ENCODE data around the gene NEB. TPM values are rescaled to one million over a fixed set of nuclear protein-coding genes. Genes with fewer than 3 reads are reported as not detected.

Gene NEB
- polyA plus RNA-seq, 1 donor from 2014 or later: 0.38 TPM

GRCh38 chr2:151569167-151569566 lies 165.1 kb downstream of the NEB start:
- Histone ChIP-seq H3K4me3 (ENCODE audit: low read length) (no peak overlapping the region), H3K9me3 (ENCODE audit: low read length) (no peaks in the 10 kb centered on the region), H3K79me2 (replicated peaks; ENCODE audit: insufficient read depth, low read length) (no peaks in the 10 kb centered on the region)

GRCh38 chr2:151568501-151568900 lies 165.8 kb downstream of the NEB start:
- Histone ChIP-seq H2AFZ (ENCODE audit: low read depth, low read length) (no peak overlapping the region), H3K9me3 (ENCODE audit: low read length) (no peaks in the 10 kb centered on the region), H3K79me2 (replicated peaks; ENCODE audit: insufficient read depth, low read length) (no peaks in the 10 kb centered on the region), H3K27me3 (ENCODE audit: insufficient read depth, low read depth, low read length) (no peaks in the 10 kb centered on the region), H3K4me3 (ENCODE audit: low read length) (no peak overlapping the region), H3K27ac (ENCODE audit: low read length) (no peak overlapping the region), H3K9me2 (ENCODE audit: insufficient read depth, low read length) (no peaks in the 10 kb centered on the region), H3K4me2 (ENCODE audit: low read length) (no peak overlapping the region), H3K9ac (ENCODE audit: low read length) (no peak overlapping the region), H3F3A (ENCODE audit: insufficient read depth, low read length, poor library complexity, severe bottlenecking) (no peaks in the 10 kb centered on the region), H3K36me3 (ENCODE audit: insufficient read depth, low read length) (no peaks in the 10 kb centered on the region), H4K20me1 (ENCODE audit: insufficient read depth) (no peaks in the 10 kb centered on the region)
- TF ChIP-seq TAF1 (IDR thresholded peaks at IDR 0.05; ENCODE audit: low read depth) (no peak), MXI1 (conservative IDR thresholded peaks at IDR 0.05; ENCODE audit: poor library complexity, severe bottlenecking) (no peak), RAD21 (conservative IDR thresholded peaks at IDR 0.05) (no peak), EZH2 (IDR thresholded peaks at IDR 0.05; ENCODE audit: borderline replicate concordance, insufficient read depth, low read length, poor library complexity, severe bottlenecking) (no peak), CTCF (IDR thresholded peaks at IDR 0.05; ENCODE audit: poor library complexity, severe bottlenecking) (no peak), REST (IDR thresholded peaks at IDR 0.05; ENCODE audit: borderline replicate concordance) (no peak), POLR2AphosphoS5 (IDR thresholded peaks at IDR 0.05) (no peak)

More at GRCh38 chr2:151569167-151569566, 165.1 kb downstream of the NEB start:
- no peak overlapping the region for H3K9ac ChIP-seq (ENCODE audit: low read length)
- H3K27me3 ChIP-seq (ENCODE audit: insufficient read depth, low read depth, low read length): no peaks in the 10 kb centered on the region
- no peaks in the 10 kb centered on the region for H4K20me1 ChIP-seq (ENCODE audit: insufficient read depth)
- no peak overlapping the region for H3K27ac ChIP-seq (ENCODE audit: low read length)
- H2AFZ ChIP-seq (ENCODE audit: low read depth, low read length): no peak overlapping the region
- no peaks in the 10 kb centered on the region for H3F3A ChIP-seq (ENCODE audit: insufficient read depth, low read length, poor library complexity, severe bottlenecking)
- no peaks in the 10 kb centered on the region for H3K36me3 ChIP-seq (ENCODE audit: insufficient read depth, low read length)
- H3K4me2 ChIP-seq (ENCODE audit: low read length): no peak overlapping the region
- no peaks in the 10 kb centered on the region for H3K9me2 ChIP-seq (ENCODE audit: insufficient read depth, low read length)
- TF ChIP-seq CTCF (IDR thresholded peaks at IDR 0.05; ENCODE audit: poor library complexity, severe bottlenecking): no peak
- TF ChIP-seq POLR2AphosphoS5 (IDR thresholded peaks at IDR 0.05): no peak
- no peak for TF ChIP-seq MXI1 (conservative IDR thresholded peaks at IDR 0.05; ENCODE audit: poor library complexity, severe bottlenecking)
- TF ChIP-seq EP300 (conservative IDR thresholded peaks at IDR 0.05; ENCODE audit: poor library complexity, severe bottlenecking): no peak
- TF ChIP-seq RAD21 (conservative IDR thresholded peaks at IDR 0.05): no peak
- no peak for TF ChIP-seq SMC3 (conservative IDR thresholded peaks at IDR 0.05; ENCODE audit: poor library complexity)
- TF ChIP-seq TAF1 (IDR thresholded peaks at IDR 0.05; ENCODE audit: low read depth): no peak
- TF ChIP-seq EZH2 (IDR thresholded peaks at IDR 0.05; ENCODE audit: borderline replicate concordance, insufficient read depth, low read length, poor library complexity, severe bottlenecking): no peak
- TF ChIP-seq REST (IDR thresholded peaks at IDR 0.05; ENCODE audit: borderline replicate concordance): no peak
